LNCAP (cell line): ENCODE measurements around the gene HABP2.

Experiments
- CTCF ChIP-seq: fragments of 450-650 bp; IDR thresholded peaks from 2 replicates; pipeline ENCODE4 v1.5.1; 2017; ENCODE audit warnings: mild to moderate bottlenecking

HABP2 gene

GRCh38 chr10:113527211-113527906, 25.5 kb upstream of the HABP2 start:
- TF ChIP-seq CTCF, result no peak

- TF ChIP-seq CTCF, result no peak
These were observed 24.0 kb upstream of the HABP2 start for GRCh38 chr10:113528876-113529275.

- no peak for TF ChIP-seq CTCF
These were observed 23.3 kb upstream of the HABP2 start for GRCh38 chr10:113529575-113529974.

GRCh38 chr10:113530476-113530875, 22.4 kb upstream of the HABP2 start:
- no peak for TF ChIP-seq CTCF

GRCh38 chr10:113532724-113533123, 20.1 kb upstream of the HABP2 start:
- no peak for TF ChIP-seq CTCF

- TF ChIP-seq CTCF, result no peak
These were observed 19.1 kb upstream of the HABP2 start for GRCh38 chr10:113533801-113534200.

GRCh38 chr10:113534423-113534822, 18.4 kb upstream of the HABP2 start:
- TF ChIP-seq CTCF, result no peak

GRCh38 chr10:113537672-113538071, 15.2 kb upstream of the HABP2 start:
- no peak for TF ChIP-seq CTCF
